GM20431 (cell line): ENCODE results near the gene ZNF469.

ENCODE experiments used
- in situ Hi-C: fragments of 300-500 bp; cut with MseI, MboI; formaldehyde crosslinking; loops from one replicate; pipeline ENCODE4 v1.15.0; 2020; ENCODE audit warnings: low sequenced_read_pairs; ENCODE audit not compliant: unreplicated experiment

The ZNF469 gene

DNA sequence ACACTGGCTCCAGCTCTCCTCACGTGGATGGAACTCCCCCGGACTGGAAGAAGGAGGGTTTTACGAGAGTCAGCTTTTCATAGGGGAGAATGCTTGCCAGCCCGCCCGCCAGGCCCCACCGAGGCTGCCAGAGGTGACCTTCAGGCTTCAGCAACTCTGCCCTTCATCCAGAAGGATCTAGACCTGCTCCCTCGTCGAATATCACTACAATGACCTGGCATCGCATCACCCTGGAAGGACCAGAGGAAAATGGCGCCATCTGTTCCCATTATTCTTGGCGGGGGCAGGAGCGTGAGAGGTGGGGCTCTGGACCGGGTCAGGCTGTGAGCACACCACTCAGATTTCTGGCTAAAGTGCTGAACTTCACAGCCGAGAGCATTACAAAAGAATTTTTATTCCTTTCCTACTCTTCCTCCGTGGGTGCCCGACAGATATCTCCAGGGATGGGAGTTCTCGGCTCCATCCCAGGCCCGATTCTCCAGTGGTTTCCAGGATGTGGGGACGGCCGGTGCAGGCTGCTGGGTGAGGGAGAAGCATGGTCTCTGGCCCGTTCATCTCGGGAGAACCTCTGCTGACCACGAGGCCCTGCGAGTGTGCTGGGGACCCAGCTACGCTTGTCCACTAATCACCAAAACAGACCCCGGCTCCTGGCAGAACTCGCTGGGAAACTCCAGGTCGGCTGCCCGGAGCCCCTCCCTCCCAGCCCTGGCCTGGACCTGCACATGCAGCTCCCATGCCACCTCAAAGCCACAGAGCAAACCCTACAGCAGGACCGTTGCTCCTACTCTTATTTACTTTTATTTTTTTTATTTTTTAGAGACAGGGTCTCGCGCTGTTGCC lies 36.8 kb upstream of the ZNF469 start:
- in situ Hi-C loops, result no loop called here

GRCh38 chr16:88346680-88347505 lies 35.9 kb upstream of the ZNF469 start:
- in situ Hi-C loops, result no loop called here

GRCh38 chr16:88347656-88348376 lies 34.9 kb upstream of the ZNF469 start:
- in situ Hi-C loops, result no loop called here

GRCh38 chr16:88348377-88349152 lies 34.2 kb upstream of the ZNF469 start:
- in situ Hi-C loops, result no loop called here

DNA sequence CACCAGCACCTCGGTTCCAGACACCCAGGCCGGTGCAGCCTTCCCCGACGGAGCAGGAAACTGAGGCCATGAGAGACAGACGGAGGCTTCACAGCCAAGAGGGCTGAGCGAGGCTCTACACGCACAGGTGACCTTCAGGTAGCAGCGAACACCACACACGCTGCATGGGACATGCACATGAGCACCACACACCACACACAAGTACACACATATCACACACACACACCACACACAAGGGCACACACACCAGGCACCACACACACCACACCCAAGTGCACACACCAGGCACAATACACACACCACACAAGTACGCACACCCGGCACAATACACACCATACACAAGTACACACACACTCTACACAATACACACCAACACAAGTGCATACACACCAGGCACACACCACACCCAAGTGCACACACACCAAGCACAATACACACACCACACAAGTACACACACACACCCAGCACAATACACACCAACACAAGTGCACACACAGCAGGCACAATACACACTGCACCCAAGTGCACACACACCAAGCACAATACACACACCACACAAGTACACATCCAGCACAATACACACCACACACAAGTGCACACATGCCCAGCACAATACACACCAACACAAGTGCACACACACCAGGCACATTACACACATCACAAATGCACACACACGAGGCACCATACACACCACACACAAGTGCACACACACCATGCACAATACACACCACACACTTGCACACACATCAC lies 33.4 kb upstream of the ZNF469 start:
- in situ Hi-C loops, result no loop called here

DNA sequence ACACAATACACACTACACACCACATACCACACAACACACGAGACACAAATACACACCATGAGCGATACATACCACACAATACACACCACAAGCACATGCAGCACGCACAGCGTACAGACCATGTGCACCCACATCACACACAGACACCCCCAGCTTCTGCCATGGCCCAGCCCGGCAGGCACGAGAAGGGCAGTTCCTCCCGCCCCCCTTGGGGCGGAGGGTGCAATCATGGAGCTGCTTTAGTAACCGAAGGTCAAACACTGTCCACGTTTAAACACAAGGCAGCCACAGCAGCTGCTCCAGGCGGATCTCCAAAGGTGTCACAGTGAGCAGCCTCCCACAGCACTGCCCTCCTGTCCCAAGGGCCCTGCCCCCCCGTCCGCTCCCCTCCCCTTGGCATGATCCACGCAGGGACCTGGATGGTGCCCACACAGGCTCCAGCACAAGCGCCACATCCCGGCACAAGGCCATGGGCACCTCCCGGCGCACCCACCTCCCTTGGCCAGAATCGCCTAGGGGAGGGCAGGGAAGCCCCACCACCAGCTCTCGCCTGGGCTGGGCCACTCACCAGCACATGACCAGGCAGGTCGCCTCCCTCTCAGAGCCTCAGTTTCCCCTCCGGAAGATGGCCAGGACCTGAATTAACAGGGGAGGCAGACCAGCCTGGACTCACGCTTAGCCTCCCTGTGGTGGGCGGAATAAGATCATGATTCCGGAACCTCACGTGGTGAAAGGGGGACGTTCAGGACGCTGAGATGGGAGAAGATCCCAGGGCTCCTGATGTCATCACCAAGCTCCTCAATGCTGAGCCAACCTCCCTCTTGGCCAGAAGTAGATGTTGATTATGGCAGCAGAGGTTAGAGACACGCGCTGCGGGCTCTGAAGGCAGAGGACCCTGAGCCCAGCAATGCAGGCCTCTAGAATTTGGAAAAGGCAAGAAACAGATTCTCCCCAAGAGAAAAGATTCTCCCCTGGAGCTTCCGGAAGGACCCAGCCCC lies 32.6 kb upstream of the ZNF469 start:
- in situ Hi-C loops, result no loop called here

DNA sequence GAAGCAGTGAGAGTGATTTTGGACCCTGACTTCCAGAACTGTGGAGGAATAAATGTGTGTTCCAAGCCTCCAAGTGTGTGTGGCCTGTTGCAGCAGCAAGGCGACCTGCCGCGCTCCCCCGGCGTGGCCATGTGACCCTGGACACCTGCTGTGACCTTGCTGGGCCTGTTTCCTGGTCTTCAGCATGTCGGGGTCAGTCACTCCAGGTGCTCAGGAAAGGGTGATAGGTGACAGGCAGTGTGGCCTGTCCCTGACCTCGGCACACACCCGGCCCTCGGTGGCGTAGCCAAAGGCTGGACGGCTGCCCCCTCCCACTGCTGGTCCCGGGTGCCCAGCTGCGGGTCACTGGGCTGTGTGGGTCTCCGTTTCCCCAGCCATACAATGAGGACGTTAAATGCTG lies 31.8 kb upstream of the ZNF469 start:
- in situ Hi-C loops, result no loop called here

- in situ Hi-C loops, result no loop called here
These were observed 31.2 kb upstream of the ZNF469 start for GRCh38 chr16:88351491-88352101.

DNA sequence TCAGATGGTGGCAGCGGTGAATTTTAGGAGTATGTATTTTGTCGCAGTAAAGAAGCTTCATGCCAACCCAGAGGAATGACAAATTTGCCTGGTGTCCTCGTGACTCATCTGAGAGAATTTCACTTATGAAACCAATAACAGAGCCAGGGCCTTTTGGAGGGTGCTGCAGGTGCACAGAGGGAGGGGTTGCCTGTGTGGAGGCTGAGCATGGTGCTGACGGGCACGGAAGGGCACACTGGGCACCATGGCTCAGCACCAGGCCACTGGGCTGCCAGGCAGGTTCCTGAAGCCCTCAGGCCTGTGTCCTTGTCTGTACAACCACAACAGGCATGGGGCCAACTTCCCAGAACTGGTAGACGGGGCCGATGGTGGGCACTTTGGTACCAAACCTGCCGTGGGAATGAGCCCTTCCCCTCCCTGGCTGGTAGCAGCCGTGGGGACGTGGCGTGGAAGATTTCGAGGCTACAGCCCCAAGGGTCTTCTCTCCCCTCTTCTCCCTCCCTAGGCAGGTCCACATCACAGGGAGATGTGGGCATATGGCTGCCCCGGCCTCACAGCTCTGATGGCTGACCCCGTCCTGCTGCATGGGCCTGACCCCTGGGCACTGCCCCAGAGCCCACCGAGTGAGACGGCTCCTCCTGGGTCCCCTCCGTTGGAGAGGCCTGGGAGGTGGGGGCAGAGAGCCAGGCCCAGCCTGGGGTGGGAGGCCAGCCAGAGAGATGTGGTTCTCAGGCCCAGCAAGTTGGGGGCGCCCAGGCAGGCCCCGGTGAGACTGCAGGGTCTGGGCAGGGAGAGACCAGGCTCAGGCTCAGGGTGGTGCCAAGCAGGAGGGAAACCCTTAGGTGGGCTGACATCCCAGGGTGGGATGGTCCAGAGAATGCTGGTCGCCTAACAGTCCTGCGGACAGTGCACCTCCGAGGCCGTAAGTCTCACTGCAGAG lies 30.2 kb upstream of the ZNF469 start:
- in situ Hi-C loops, result no loop called here

DNA sequence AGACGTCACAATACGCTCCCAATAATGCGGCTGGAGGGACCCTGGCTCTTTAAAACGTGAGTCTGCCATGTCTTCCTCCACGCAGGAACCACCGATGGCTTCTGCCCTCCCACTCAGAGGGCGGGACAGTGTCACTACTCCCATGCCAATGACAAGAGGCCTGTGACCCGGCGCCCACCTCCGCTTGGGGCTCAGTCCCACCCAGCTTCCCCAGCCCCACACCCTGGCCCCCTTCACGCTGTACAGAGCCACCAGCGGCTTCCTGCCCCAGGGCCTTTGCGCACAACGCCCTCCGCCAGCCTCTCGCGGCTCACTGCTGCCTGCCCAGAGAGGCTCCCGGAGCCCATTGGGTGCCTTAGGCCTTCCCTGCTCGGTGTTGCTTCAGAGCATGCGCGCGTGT lies 29.5 kb upstream of the ZNF469 start:
- in situ Hi-C loops, result no loop called here

DNA sequence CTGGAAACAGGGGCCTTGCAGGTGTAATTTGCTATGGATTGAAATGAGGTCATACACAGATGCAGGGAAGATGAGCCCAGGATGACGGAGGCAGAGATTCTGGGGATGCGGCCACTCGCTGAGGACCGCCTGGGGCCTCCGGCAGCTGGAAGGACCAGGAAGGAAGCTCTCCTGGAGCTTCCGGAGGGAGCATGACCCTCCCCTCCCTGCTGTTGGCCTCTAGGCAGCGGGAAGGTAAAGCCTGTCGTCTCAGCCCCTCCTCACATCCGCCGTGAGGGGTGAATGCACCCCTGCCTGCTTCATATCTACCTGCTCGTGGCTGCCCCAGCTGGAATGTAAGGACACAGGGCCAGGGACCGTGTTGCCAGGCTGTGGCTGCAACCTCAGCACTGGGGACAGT lies 29.1 kb upstream of the ZNF469 start:
- in situ Hi-C loops, result no loop called here

DNA sequence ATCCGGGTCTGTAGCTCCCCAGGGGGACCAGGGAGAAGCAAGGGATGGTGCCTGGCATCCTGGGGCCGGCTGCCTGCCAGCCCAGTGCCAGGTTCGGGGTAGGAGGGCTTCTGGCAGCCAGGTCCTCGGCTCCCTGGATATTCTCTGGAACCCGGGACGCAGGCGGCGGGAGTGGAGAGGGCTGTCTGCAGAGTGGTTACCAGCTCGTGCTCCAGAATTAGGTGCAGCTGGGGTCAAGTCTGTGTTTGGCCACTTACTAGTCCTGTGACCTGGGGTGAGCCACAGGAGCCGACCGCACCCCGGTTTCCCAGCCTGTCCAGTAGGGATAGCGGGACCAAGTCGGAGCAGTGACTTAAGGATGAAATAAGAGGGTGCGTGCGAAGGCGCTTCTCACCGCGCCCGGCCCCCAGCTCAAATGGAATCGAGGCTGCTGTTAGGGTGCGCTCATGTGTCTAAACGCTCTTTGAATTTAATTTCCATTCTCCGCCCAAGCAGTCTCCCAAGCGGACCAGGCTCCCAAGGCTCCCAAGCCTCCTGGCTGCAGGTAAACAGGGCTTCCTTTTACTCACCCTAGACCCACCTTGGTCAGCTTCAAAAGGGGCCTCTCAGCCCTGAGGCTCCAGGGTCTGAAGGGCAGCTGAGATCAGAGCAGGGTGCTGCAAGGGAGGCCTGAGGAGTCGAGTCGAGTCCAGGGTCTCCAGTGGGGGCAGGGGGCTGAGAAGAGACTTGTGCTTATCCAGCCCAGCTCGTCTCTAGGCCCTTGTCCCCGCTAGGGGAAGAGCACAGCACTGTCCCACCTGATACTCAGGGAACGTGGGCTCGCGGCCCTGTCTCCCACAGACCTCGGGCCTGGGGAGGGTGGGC lies 28.3 kb upstream of the ZNF469 start:
- in situ Hi-C loops, result no loop called here

DNA sequence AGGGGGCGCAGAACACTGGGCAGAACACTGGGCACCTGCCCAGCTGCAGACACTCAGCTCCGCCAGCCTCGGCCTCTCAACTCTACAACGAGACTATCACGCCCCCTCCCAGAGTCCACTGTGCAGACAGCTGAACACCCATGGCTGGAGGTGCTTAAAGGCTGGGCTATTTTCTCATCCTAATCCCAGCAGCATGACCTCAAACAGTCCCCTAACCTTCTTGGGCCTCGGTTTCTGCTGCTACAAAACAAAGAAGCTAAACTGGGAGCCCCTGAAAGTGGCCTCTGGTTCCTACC lies 27.7 kb upstream of the ZNF469 start:
- in situ Hi-C loops, result no loop called here

GRCh38 chr16:88355389-88356123 lies 27.2 kb upstream of the ZNF469 start:
- in situ Hi-C loops, result no loop called here

GRCh38 chr16:88356124-88356726 lies 26.5 kb upstream of the ZNF469 start:
- in situ Hi-C loops, result no loop called here
